ENCODE results near the gene MPPED1. TPM values are rescaled to one million over a fixed set of nuclear protein-coding genes. Genes with fewer than 3 reads are reported as not detected.
A peak's percentile ranks its signal among the peaks of the same experiment; 100 is the strongest.

The MPPED1 gene
- total RNA-seq, 1 experiment from 2014 or later = 0.28 TPM

DNA sequence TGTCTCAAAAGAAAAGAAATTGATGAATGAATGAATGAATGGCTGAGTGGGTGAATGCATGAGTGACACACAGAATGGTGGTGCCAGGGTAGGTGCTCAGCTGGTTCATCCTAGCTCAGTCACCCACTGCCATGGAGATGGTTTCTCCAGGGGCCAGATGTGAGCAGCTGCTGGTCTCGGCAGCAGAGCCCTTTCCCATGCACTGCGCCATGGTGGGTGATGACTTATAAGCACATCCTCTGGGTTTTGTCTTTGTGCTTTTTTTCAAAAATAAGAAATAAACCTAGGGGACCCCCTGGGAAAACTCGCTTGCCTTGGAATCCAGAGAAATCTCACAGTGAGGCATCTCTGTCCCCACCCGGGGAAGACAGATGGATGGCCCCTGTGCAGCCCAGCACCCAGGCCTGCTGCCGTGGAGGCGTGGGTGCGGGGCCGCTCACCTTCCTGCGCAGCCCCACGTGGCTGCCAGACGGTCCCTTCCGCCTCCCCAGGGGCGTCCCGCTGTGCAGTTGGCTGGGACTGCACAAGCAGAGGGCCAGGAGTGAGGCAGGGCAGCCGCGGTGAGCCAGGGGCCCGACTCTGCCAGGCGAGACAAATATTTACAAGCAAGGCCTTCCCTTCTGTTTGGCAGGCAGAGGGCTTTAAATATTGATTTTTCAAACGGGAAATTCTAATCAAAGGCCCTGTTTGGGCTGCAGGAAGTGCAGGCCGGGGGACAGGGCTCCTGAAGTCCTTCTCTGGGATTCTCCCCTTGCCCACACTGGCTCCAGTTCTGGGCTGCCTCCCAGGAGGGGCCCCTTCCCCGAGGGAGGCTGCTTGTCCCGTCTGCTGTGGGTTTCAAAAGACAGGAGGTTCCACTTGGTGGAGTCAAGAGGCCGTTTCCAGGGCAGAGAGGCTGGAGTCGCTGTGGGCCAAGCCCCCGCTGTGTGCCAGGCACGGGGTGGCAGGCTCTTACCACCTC is 24.3 kb downstream of the MPPED1 start:
- H3K56ac ChIP-seq (ENCODE audit: insufficient read length, low read depth, low read length) = no peak overlapping the region
- no peak overlapping the region for H4K5ac ChIP-seq (ENCODE audit: insufficient read length, low read depth, low read length)
- no peak overlapping the region for H3K4ac ChIP-seq (ENCODE audit: low read depth, low read length)
- H2AK5ac ChIP-seq (ENCODE audit: insufficient read length, low read length) = no peak overlapping the region
- Mint-ChIP-seq H3K27ac (no peak overlapping the region), H3K9me3 (no peaks in the 10 kb centered on the region), H3K4me3 (no peak overlapping the region), H3K27me3 (ENCODE audit: low read depth) (peaks cover 31% of the 10 kb centered on the region), H3K36me3 (ENCODE audit: insufficient read depth in 1 of 3, low read depth in 3 of 3) (no peaks in the 10 kb centered on the region), H3K4me1 (peaks cover 0 to 10% of the 10 kb centered on the region in 2 experiments; a peak in 2 of 4 replicates)
- no peak overlapping the region for H2BK20ac ChIP-seq (ENCODE audit: low read depth, low read length, poor library complexity, severe bottlenecking)
- H3K9me3 ChIP-seq (ENCODE audit: control insufficient read depth, low read depth, low read length) = no peaks in the 10 kb centered on the region
- no peak overlapping the region for H3K9ac ChIP-seq (ENCODE audit: extremely low read depth, insufficient read length, low read length)
- H3T11ph ChIP-seq (ENCODE audit: low read length) = no peak overlapping the region
- H3K14ac ChIP-seq (ENCODE audit: insufficient read depth, low read length) = no peak overlapping the region
- H3K4me2 ChIP-seq (ENCODE audit: insufficient read depth, insufficient read length, low read length) = no peak overlapping the region
- H3K4me1 ChIP-seq (ENCODE audit: insufficient read depth, low read length) = no peaks in the 10 kb centered on the region; the same call in 1 of the 2 replicates
- no peaks in the 10 kb centered on the region for H3K23me2 ChIP-seq (ENCODE audit: insufficient read length, low read depth, low read length, poor library complexity, severe bottlenecking)
- H3K79me2 ChIP-seq (ENCODE audit: insufficient read depth, low read length) = no peaks in the 10 kb centered on the region
- H4K8ac ChIP-seq (replicated peaks; ENCODE audit: insufficient read length, low read depth, low read length) = no peak overlapping the region
- H3K79me1 ChIP-seq (ENCODE audit: insufficient read depth, low read depth, low read length, poor library complexity, severe bottlenecking) = no peaks in the 10 kb centered on the region
- H3K18ac ChIP-seq (ENCODE audit: insufficient read length, low read depth, low read length) = no peak overlapping the region
- H4K20me1 ChIP-seq (ENCODE audit: control insufficient read depth, insufficient read depth, insufficient read length) = no peaks in the 10 kb centered on the region
- no peak overlapping the region for H2BK12ac ChIP-seq (ENCODE audit: insufficient read length, low read depth, low read length)
- no peaks in the 10 kb centered on the region; the same call in 1 of the 2 replicates for H3K27me3 ChIP-seq (ENCODE audit: insufficient read depth, low read length)
- no peak overlapping the region for H3K27ac ChIP-seq (ENCODE audit: insufficient read length, low read depth, low read length)
- no peak overlapping the region for H2BK120ac ChIP-seq (ENCODE audit: low read depth, low read length, poor library complexity, severe bottlenecking)
- no peak overlapping the region for H2BK15ac ChIP-seq (ENCODE audit: low read depth, low read length)
- no peak overlapping the region for H3K23ac ChIP-seq (ENCODE audit: insufficient read length, low read depth, low read length)
- H4K91ac ChIP-seq (ENCODE audit: insufficient read length, low read depth, low read length) = no peak overlapping the region
- H2AFZ ChIP-seq (ENCODE audit: low read length) = no peak overlapping the region
- DNase-seq = peak; percentile 27
- no peak for TF ChIP-seq CTCF (conservative IDR thresholded peaks at IDR 0.05)
- no peak overlapping the region for H2BK5ac ChIP-seq (ENCODE audit: insufficient read length, low read length)
- WGBS (ENCODE audit: extremely low coverage, insufficient read length, low lambda C conversion rate) = no CpG with 5 or more reads among the region's 26 CpGs

All from H9 (cell line).